ENCODE data around the gene SLCO2B1. TPM values are rescaled to one million over a fixed set of nuclear protein-coding genes. Genes with fewer than 3 reads are reported as not detected.

SLCO2B1 gene
- total RNA-seq, 4 donors from 2014 or later = 1.9 to 17.6 (median 5.0) TPM

- Histone ChIP-seq H3K27ac (no peak overlapping the region), H3K4me1 (peaks cover 0 to 3% of the 10 kb centered on the region in 2 donors), H3K4me3 (no peak overlapping the region), H3K36me3 (no peaks in the 10 kb centered on the region), H3K27me3 (peaks cover 12 to 19% (median 16%) of the 10 kb centered on the region in 3 donors), H3K9me3 (no peaks in the 10 kb centered on the region)
- in situ Hi-C loops (cut with MboI; ENCODE audit: low sequenced_read_pairs in 4 of 4) = loop anchor here (5.0 to 25.0 kb wide), 7 partner anchors 98 to 321 kb away; partner anchors contain the start of genes SPCS2 (in 1 of the 4) and XRRA1 (in 1 of the 4)
- DNase-seq = no peak
- ATAC-seq = no peak
- intact Hi-C loops (cut with DNase I; ENCODE audit: low total_unique reads) = no loop called here
- TF ChIP-seq, protein P1, sequence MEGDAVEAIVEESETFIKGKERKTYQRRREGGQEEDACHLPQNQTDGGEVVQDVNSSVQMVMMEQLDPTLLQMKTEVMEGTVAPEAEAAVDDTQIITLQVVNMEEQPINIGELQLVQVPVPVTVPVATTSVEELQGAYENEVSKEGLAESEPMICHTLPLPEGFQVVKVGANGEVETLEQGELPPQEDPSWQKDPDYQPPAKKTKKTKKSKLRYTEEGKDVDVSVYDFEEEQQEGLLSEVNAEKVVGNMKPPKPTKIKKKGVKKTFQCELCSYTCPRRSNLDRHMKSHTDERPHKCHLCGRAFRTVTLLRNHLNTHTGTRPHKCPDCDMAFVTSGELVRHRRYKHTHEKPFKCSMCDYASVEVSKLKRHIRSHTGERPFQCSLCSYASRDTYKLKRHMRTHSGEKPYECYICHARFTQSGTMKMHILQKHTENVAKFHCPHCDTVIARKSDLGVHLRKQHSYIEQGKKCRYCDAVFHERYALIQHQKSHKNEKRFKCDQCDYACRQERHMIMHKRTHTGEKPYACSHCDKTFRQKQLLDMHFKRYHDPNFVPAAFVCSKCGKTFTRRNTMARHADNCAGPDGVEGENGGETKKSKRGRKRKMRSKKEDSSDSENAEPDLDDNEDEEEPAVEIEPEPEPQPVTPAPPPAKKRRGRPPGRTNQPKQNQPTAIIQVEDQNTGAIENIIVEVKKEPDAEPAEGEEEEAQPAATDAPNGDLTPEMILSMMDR (IDR thresholded peaks at IDR 0.05 in 4 of 5, conservative IDR thresholded peaks at IDR 0.05 in 1 of 5) = no peak
- no peak for TF ChIP-seq POLR2A (IDR thresholded peaks at IDR 0.05)
Measured at GRCh38 chr11:75245356-75246005, 94.6 kb downstream of the SLCO2B1 start.

DNA sequence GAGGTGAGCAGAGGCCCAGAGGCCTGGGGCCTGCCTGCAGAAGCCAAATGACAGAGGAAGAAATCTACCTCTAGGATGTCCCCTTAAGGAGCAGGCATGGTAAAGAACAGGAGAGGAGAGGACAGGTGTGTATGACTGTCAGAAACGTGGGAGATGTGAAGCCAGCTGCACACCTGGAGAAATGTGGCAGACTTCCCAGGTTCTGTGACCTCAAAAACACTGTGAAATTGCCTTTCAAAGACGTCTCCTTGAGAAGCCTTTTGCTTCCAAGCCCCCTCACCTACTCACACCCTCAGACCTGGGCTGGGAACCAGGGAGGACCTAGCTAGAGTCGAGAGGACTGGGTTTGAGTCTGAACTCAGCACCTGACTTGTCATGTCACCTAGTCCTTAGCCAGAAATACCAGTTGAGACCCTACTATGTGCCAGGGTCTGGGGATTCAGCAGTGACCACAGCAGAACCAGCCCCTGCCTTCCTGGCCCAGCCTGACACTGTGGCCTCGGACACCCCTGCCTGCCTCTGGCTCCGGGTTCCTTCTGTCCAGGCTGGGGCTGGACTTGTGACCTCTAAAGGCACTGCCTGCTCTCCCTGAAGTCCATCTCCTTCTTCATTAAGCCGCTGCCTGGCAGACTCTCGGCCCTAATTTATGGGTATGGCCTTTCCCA, 95.2 kb downstream of the SLCO2B1 start:
- Histone ChIP-seq H3K27me3 (peaks cover 10 to 16% (median 12%) of the 10 kb centered on the region in 3 donors), H3K36me3 (no peaks in the 10 kb centered on the region), H3K9me3 (no peaks in the 10 kb centered on the region), H3K27ac (no peak overlapping the region), H3K4me3 (no peak overlapping the region), H3K4me1 (no peaks in the 10 kb centered on the region)
- DNase-seq (peak in 1 of 2 donors; percentile 5), ATAC-seq (no peak)
- no peak for TF ChIP-seq POLR2A (IDR thresholded peaks at IDR 0.05)
- TF ChIP-seq, protein P1 (IDR thresholded peaks at IDR 0.05 in 4 of 5, conservative IDR thresholded peaks at IDR 0.05 in 1 of 5) = no peak
- intact Hi-C loops (cut with DNase I; ENCODE audit: low total_unique reads) (no loop called here), in situ Hi-C loops (cut with MboI; ENCODE audit: low sequenced_read_pairs in 4 of 4) (loop anchor here (5.0 to 25.0 kb wide), 7 partner anchors 99 to 321 kb away; partner anchors contain the start of genes SPCS2 (in 1 of the 4) and XRRA1 (in 1 of the 4))

- intact Hi-C loops (cut with DNase I; ENCODE audit: low total_unique reads) (no loop called here), in situ Hi-C loops (cut with MboI; ENCODE audit: low sequenced_read_pairs in 4 of 4) (loop anchor here (5.0 to 25.0 kb wide), 7 partner anchors 100 to 322 kb away; partner anchors contain the start of genes SPCS2 (in 1 of the 4) and XRRA1 (in 1 of the 4))
- Histone ChIP-seq H3K27ac (no peak overlapping the region), H3K36me3 (no peaks in the 10 kb centered on the region), H3K4me3 (no peak overlapping the region), H3K27me3 (peaks cover 10 to 16% (median 12%) of the 10 kb centered on the region in 3 donors), H3K9me3 (no peaks in the 10 kb centered on the region), H3K4me1 (no peaks in the 10 kb centered on the region)
- no peak for TF ChIP-seq POLR2A (IDR thresholded peaks at IDR 0.05)
- TF ChIP-seq, protein P1 (IDR thresholded peaks at IDR 0.05 in 4 of 5, conservative IDR thresholded peaks at IDR 0.05 in 1 of 5) = no peak
- ATAC-seq (no peak), DNase-seq (peak in 1 of 2 donors; percentile 7)
Measured at GRCh38 chr11:75246671-75247350, 95.9 kb downstream of the SLCO2B1 start.

DNA sequence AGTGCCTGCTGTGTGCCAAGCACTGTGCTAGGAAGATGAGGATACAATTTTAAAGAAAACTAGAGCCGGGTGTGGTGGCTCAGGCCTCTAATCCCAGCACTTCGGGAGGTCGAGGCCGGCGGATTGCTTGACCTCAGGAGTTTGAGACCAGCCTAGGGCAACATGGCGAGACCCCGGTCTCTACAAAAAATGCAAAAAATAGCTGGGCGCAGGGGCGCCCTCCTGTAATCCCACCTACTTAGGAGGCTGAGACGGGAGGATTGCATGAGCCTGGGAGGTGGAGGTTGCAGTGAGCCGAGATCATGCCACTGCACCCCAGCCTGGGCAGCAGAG, 98.0 kb downstream of the SLCO2B1 start:
- no peaks in the 10 kb centered on the region for H3K4me1 ChIP-seq
- peaks cover 0 to 9% (median 0%) of the 10 kb centered on the region in 3 donors for H3K9me3 ChIP-seq
- H3K36me3 ChIP-seq = no peaks in the 10 kb centered on the region
- intact Hi-C loops (cut with DNase I; ENCODE audit: low total_unique reads) = loop anchor here (1.0 kb wide), 2 partner anchors 105 to 109 kb away; no protein-coding TSS in a partner anchor
- H3K27me3 ChIP-seq = peaks cover 0 to 6% (median 0%) of the 10 kb centered on the region in 3 donors
- in situ Hi-C loops (cut with MboI; ENCODE audit: low sequenced_read_pairs in 4 of 4) = loop anchor here (5.0 to 25.0 kb wide), 7 partner anchors 102 to 324 kb away; partner anchors contain the start of genes SPCS2 (in 1 of the 4) and XRRA1 (in 1 of the 4)
- TF ChIP-seq, protein P1 (IDR thresholded peaks at IDR 0.05 in 4 of 5, conservative IDR thresholded peaks at IDR 0.05 in 1 of 5) = peak in 1 of 5 experiments; percentile 6
- no peak for TF ChIP-seq POLR2A (IDR thresholded peaks at IDR 0.05)
- ATAC-seq = no peak
- no peak overlapping the region for H3K4me3 ChIP-seq
- no peak overlapping the region for H3K27ac ChIP-seq
- no peak for DNase-seq

All from gastrocnemius medialis (tissue), 4 donors.